Body of pancreas (tissue), 4 donors: ENCODE data around the gene SMPD1. TPM values are rescaled to one million over a fixed set of nuclear protein-coding genes. Genes with fewer than 3 reads are reported as not detected.

Experiments
- ATAC-seq: fragments of 150-250 bp; one replicate; pipeline ENCODE4 v1.9.1; 2016
- DNase-seq, 4 donors: peaks; one replicate each; pipeline ENCODE4 v3.0.0-alpha.2; 2019
- H3K27ac ChIP-seq, 4 donors: fragments of 200-600 bp; sonication (generic); 1 replicate in 3 of 4; 2 replicates in 1 of 4; pipeline versions ENCODE4 v1.5.1 to v1.6.1; 2016 to 2019; ENCODE audit warnings: mild to moderate bottlenecking in 1 of 4, mixed read lengths in 1 of 4, moderate library complexity in 1 of 4
- H3K27me3 ChIP-seq, 2 donors: fragments of 200-600 bp; sonication (generic); one replicate each; pipeline ENCODE4 v1.6.0; 2016; ENCODE audit warnings: mild to moderate bottlenecking in 1 of 2
- H3K36me3 ChIP-seq, 2 donors: fragments of 200-600 bp; sonication (generic); replicated peaks in 1 of 2; 2 replicates each; pipeline ENCODE4 v1.5.1; 2016; ENCODE audit warnings: low read depth in 2 of 2; ENCODE audit not compliant: insufficient read depth in 1 of 2
- H3K4me1 ChIP-seq: fragments of 200-600 bp; sonication (generic); one replicate; pipeline ENCODE4 v1.6.0; 2016
- H3K4me3 ChIP-seq, 2 donors: fragments of 200-600 bp; sonication (generic); 1 replicate in 1 of 2; 2 replicates in 1 of 2; pipeline ENCODE4 v1.5.1; 2016 to 2019
- H3K9me3 ChIP-seq, 3 donors: fragments of 200-600 bp; sonication (generic); 1 replicate in 2 of 3; 2 replicates in 1 of 3; pipeline ENCODE4 v1.5.1; 2016
- CTCF ChIP-seq, 7 experiments: fragments of 450-650 bp in 4 of 7; fragments of 200-600 bp in 3 of 7; sonication (generic) in 3 of 7; IDR thresholded peaks; one replicate each; pipeline ENCODE4 v1.5.1; 2016 to 2019; ENCODE audit warnings: antibody characterized with exemption in 7 of 7
- POLR2A ChIP-seq, 3 donors: fragments of 450-650 bp; IDR thresholded peaks; one replicate each; pipeline ENCODE4 v1.6.1; 2016; ENCODE audit warnings: antibody characterized with exemption in 3 of 3, mild to moderate bottlenecking in 2 of 3
- WGBS, 2 donors: methylation state at CpG; one replicate each; pipeline ENCODE4 v1.1.5; 2017; 5-methylcytosine and 5-hydroxymethylcytosine counted together
- intact Hi-C: fragments of 100-400 bp; cut with DNase I; formaldehyde crosslinking; loops from one replicate; pipeline ENCODE4 v1.15.1; 2023
- total RNA-seq, 2 donors: library from RNA; depleted of rRNA; stranded (reverse); fragments of >200 nt; gene quantifications; one replicate each; pipeline ENCODE4 v1.1.0, GENCODE V29; 2016

The SMPD1 gene
- total RNA-seq, 2 donors from 2014 or later: 17.1 to 29.7 TPM

GRCh38 chr11:6419009-6419631 is 28.8 kb downstream of the SMPD1 start, which contains the start of gene APBB1:
Gene APBB1 (minus strand): TSS chr11:6419094. CDS start chr11:6411347, 7,747 bp downstream.
- ATAC-seq: peak; percentile 91
- H3K4me3 ChIP-seq: peak within 1 kb of the TSS; percentile 54 to 84
- peaks cover 15% of the 10 kb centered on the region for H3K4me1 ChIP-seq

GRCh38 chr11:6420677-6421076 is 30.4 kb downstream of the SMPD1 start:
- Histone ChIP-seq H3K4me1 (peaks cover 15% of the 10 kb centered on the region), H3K27ac (no peak overlapping the region), H3K27me3 (no peaks in the 10 kb centered on the region), H3K9me3 (no peaks in the 10 kb centered on the region), H3K4me3 (no peak overlapping the region), H3K36me3 (no peaks in the 10 kb centered on the region)
- ATAC-seq: no peak
- WGBS, 2 donors: 87 to 91% methylated on average over 3 of the region's 3 CpGs
- intact Hi-C loops: no loop called here
- DNase-seq: no peak
- TF ChIP-seq POLR2A (IDR thresholded peaks at IDR 0.05) (no peak), CTCF (IDR thresholded peaks at IDR 0.05) (no peak)

More at GRCh38 chr11:6419009-6419631, 28.8 kb downstream of the SMPD1 start, which contains the start of gene APBB1:
- DNase-seq: peak; percentile 56 to 74 (median 60)
- no peaks in the 10 kb centered on the region for H3K9me3 ChIP-seq
- no peaks in the 10 kb centered on the region for H3K36me3 ChIP-seq
- no peaks in the 10 kb centered on the region for H3K27me3 ChIP-seq
- peak; percentile 47 to 59 (median 59) for TF ChIP-seq POLR2A (IDR thresholded peaks at IDR 0.05)
- peak in 4 of 7 experiments; percentile 5 to 33 (median 22) for TF ChIP-seq CTCF (IDR thresholded peaks at IDR 0.05)
- H3K27ac ChIP-seq: peak within 1 kb of the TSS; percentile 83 to 89 (median 85)
- intact Hi-C loops: no loop called here
- 0 to 1% methylated on average over 7 to 45 of the region's 75 CpGs for WGBS, 2 donors

- no peaks in the 10 kb centered on the region for H3K36me3 ChIP-seq
Measured at GRCh38 chr11:6427516-6427915, 37.2 kb downstream of the SMPD1 start.

GRCh38 chr11:6431861-6432260 is 41.6 kb downstream of the SMPD1 start:
- ATAC-seq: no peak
- no peak for TF ChIP-seq POLR2A (IDR thresholded peaks at IDR 0.05)
- no peak for TF ChIP-seq CTCF (IDR thresholded peaks at IDR 0.05)
- intact Hi-C loops: no loop called here

More at GRCh38 chr11:6427516-6427915, 37.2 kb downstream of the SMPD1 start:
- H3K4me3 ChIP-seq: no peak overlapping the region
- TF ChIP-seq CTCF (IDR thresholded peaks at IDR 0.05) (no peak), POLR2A (IDR thresholded peaks at IDR 0.05) (no peak)
- DNase-seq: no peak
- no peaks in the 10 kb centered on the region for H3K9me3 ChIP-seq
- no peak overlapping the region for H3K27ac ChIP-seq
- H3K4me1 ChIP-seq: no peaks in the 10 kb centered on the region
- no peaks in the 10 kb centered on the region for H3K27me3 ChIP-seq
- intact Hi-C loops: no loop called here
- ATAC-seq: no peak

More at GRCh38 chr11:6431861-6432260, 41.6 kb downstream of the SMPD1 start:
- Histone ChIP-seq H3K27me3 (no peaks in the 10 kb centered on the region), H3K9me3 (no peaks in the 10 kb centered on the region), H3K4me3 (no peak overlapping the region), H3K27ac (no peak overlapping the region), H3K36me3 (no peaks in the 10 kb centered on the region), H3K4me1 (no peaks in the 10 kb centered on the region)
- DNase-seq: no peak
- 84 to 94% methylated on average over 3 of the region's 3 CpGs for WGBS, 2 donors
